ENCODE results near the gene APOBEC3G. TPM values are rescaled to one million over a fixed set of nuclear protein-coding genes. Genes with fewer than 3 reads are reported as not detected.

Gene APOBEC3G
- total and polyA plus RNA-seq, 2 experiments from 2014 or later, result 2.1 to 3.3 TPM

DNA sequence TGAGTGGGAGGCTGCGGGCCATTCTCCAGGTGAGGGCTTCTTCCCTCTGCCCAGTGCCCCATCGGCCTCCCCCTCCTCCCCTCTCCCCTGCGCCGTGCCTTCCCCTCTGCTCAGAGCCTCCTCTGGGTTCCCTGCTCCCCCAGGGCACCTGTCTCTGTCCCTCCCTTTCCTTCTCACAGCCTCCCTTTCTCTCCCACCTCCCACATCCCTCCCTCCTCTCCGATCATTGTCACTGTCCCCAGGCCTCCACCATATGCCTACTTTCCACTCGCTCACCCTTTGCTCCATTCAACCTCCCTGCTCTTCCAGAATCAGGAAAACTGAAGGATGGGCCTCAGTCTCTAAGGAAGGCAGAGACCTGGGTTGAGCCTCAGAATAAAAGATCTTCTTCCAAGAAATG, 10.0 kb downstream of the APOBEC3G start (continued):
- TF ChIP-seq, protein P1, sequence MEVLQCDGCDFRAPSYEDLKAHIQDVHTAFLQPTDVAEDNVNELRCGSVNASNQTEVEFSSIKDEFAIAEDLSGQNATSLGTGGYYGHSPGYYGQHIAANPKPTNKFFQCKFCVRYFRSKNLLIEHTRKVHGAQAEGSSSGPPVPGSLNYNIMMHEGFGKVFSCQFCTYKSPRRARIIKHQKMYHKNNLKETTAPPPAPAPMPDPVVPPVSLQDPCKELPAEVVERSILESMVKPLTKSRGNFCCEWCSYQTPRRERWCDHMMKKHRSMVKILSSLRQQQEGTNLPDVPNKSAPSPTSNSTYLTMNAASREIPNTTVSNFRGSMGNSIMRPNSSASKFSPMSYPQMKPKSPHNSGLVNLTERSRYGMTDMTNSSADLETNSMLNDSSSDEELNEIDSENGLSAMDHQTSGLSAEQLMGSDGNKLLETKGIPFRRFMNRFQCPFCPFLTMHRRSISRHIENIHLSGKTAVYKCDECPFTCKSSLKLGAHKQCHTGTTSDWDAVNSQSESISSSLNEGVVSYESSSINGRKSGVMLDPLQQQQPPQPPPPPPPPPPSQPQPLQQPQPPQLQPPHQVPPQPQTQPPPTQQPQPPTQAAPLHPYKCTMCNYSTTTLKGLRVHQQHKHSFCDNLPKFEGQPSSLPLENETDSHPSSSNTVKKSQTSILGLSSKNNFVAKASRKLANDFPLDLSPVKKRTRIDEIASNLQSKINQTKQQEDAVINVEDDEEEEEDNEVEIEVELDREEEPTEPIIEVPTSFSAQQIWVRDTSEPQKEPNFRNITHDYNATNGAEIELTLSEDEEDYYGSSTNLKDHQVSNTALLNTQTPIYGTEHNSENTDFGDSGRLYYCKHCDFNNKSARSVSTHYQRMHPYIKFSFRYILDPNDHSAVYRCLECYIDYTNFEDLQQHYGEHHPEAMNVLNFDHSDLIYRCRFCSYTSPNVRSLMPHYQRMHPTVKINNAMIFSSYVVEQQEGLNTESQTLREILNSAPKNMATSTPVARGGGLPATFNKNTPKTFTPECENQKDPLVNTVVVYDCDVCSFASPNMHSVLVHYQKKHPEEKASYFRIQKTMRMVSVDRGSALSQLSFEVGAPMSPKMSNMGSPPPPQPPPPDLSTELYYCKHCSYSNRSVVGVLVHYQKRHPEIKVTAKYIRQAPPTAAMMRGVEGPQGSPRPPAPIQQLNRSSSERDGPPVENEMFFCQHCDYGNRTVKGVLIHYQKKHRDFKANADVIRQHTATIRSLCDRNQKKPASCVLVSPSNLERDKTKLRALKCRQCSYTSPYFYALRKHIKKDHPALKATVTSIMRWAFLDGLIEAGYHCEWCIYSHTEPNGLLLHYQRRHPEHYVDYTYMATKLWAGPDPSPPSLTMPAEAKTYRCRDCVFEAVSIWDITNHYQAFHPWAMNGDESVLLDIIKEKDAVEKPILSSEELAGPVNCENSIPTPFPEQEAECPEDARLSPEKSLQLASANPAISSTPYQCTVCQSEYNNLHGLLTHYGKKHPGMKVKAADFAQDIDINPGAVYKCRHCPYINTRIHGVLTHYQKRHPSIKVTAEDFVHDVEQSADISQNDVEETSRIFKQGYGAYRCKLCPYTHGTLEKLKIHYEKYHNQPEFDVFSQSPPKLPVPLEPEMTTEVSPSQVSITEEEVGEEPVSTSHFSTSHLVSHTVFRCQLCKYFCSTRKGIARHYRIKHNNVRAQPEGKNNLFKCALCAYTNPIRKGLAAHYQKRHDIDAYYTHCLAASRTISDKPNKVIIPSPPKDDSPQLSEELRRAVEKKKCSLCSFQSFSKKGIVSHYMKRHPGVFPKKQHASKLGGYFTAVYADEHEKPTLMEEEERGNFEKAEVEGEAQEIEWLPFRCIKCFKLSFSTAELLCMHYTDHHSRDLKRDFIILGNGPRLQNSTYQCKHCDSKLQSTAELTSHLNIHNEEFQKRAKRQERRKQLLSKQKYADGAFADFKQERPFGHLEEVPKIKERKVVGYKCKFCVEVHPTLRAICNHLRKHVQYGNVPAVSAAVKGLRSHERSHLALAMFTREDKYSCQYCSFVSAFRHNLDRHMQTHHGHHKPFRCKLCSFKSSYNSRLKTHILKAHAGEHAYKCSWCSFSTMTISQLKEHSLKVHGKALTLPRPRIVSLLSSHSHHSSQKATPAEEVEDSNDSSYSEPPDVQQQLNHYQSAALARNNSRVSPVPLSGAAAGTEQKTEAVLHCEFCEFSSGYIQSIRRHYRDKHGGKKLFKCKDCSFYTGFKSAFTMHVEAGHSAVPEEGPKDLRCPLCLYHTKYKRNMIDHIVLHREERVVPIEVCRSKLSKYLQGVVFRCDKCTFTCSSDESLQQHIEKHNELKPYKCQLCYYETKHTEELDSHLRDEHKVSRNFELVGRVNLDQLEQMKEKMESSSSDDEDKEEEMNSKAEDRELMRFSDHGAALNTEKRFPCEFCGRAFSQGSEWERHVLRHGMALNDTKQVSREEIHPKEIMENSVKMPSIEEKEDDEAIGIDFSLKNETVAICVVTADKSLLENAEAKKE (CRISPR knock-in tag; IDR thresholded peaks at IDR 0.05), result no peak
- TF ChIP-seq POLR2AphosphoS5 (IDR thresholded peaks at IDR 0.05; ENCODE audit: low read depth) (no peak), ZNF331 (CRISPR knock-in tag; IDR thresholded peaks at IDR 0.05; ENCODE audit: low read depth) (no peak), ZNF114 (CRISPR knock-in tag; IDR thresholded peaks at IDR 0.05) (no peak)
- TF ChIP-seq, protein P2, sequence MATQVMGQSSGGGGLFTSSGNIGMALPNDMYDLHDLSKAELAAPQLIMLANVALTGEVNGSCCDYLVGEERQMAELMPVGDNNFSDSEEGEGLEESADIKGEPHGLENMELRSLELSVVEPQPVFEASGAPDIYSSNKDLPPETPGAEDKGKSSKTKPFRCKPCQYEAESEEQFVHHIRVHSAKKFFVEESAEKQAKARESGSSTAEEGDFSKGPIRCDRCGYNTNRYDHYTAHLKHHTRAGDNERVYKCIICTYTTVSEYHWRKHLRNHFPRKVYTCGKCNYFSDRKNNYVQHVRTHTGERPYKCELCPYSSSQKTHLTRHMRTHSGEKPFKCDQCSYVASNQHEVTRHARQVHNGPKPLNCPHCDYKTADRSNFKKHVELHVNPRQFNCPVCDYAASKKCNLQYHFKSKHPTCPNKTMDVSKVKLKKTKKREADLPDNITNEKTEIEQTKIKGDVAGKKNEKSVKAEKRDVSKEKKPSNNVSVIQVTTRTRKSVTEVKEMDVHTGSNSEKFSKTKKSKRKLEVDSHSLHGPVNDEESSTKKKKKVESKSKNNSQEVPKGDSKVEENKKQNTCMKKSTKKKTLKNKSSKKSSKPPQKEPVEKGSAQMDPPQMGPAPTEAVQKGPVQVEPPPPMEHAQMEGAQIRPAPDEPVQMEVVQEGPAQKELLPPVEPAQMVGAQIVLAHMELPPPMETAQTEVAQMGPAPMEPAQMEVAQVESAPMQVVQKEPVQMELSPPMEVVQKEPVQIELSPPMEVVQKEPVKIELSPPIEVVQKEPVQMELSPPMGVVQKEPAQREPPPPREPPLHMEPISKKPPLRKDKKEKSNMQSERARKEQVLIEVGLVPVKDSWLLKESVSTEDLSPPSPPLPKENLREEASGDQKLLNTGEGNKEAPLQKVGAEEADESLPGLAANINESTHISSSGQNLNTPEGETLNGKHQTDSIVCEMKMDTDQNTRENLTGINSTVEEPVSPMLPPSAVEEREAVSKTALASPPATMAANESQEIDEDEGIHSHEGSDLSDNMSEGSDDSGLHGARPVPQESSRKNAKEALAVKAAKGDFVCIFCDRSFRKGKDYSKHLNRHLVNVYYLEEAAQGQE (IDR thresholded peaks at IDR 0.05; ENCODE audit: unreplicated experiment), result no peak
- TF ChIP-seq, protein P3, sequence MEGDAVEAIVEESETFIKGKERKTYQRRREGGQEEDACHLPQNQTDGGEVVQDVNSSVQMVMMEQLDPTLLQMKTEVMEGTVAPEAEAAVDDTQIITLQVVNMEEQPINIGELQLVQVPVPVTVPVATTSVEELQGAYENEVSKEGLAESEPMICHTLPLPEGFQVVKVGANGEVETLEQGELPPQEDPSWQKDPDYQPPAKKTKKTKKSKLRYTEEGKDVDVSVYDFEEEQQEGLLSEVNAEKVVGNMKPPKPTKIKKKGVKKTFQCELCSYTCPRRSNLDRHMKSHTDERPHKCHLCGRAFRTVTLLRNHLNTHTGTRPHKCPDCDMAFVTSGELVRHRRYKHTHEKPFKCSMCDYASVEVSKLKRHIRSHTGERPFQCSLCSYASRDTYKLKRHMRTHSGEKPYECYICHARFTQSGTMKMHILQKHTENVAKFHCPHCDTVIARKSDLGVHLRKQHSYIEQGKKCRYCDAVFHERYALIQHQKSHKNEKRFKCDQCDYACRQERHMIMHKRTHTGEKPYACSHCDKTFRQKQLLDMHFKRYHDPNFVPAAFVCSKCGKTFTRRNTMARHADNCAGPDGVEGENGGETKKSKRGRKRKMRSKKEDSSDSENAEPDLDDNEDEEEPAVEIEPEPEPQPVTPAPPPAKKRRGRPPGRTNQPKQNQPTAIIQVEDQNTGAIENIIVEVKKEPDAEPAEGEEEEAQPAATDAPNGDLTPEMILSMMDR (conservative IDR thresholded peaks at IDR 0.05; ENCODE audit: low read depth in 2 of 2), result no peak
